22Rv1 (cell line): ENCODE results near the gene PODXL2.
"Not testable (repeated sequence)": the region's sequence is repeated elsewhere in the genome, so short reads cannot be mapped to it uniquely, and the experiment has no call there.

Experiments used
- H3K27ac ChIP-seq: fragments of 450-650 bp; 2 replicates; pipeline ENCODE4 v1.5.1; 2017
- ZFX ChIP-seq: fragments of 450-650 bp; IDR thresholded peaks from 2 replicates; pipeline ENCODE4 v1.6.1; 2017; ENCODE audit warnings: antibody characterized with exemption, borderline replicate concordance
- TF ChIP-seq, protein P1 (sequence below): fragments of 450-650 bp; IDR thresholded peaks from 2 replicates; pipeline ENCODE4 v1.5.1; 2017; ENCODE audit warnings: mild to moderate bottlenecking

Gene PODXL2

DNA sequence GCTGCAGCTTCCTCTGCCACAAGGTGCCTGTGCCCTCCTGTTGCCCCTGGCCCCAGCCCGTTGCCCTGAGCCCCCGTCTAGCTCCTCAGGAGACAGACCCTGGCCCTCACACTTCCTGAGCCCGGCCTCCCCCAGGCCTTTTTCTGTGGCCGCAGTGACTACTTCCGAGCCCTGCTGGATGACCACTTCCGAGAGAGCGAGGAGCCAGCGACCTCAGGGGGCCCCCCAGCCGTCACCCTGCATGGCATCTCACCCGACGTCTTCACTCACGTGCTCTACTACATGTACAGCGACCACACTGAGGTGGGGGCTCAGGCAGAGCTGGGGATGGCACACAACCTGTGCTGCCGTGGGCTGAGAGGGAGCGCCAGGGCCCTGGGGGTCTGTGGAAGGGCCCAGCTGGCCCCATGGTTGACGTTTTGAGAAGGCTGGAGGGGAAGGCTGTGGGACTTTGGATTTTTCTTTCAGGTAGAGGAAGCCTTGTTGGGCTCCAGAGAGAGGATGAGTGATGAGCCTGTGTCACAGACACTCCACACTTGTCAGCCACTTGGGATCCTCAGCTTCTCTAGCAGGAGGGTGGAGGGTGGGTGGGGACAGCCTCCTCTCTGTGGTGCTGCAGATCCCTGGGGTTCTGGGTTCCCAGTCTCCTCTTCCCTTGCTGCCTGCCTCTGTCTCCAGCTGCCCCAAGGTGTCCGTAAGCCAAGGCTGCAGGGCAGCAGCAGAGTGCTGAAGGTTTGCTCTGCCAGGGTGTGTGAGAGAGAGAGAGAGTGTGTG, 48.7 kb downstream of the PODXL2 start:
- TF ChIP-seq ZFX, result no peak
- TF ChIP-seq, protein P1, sequence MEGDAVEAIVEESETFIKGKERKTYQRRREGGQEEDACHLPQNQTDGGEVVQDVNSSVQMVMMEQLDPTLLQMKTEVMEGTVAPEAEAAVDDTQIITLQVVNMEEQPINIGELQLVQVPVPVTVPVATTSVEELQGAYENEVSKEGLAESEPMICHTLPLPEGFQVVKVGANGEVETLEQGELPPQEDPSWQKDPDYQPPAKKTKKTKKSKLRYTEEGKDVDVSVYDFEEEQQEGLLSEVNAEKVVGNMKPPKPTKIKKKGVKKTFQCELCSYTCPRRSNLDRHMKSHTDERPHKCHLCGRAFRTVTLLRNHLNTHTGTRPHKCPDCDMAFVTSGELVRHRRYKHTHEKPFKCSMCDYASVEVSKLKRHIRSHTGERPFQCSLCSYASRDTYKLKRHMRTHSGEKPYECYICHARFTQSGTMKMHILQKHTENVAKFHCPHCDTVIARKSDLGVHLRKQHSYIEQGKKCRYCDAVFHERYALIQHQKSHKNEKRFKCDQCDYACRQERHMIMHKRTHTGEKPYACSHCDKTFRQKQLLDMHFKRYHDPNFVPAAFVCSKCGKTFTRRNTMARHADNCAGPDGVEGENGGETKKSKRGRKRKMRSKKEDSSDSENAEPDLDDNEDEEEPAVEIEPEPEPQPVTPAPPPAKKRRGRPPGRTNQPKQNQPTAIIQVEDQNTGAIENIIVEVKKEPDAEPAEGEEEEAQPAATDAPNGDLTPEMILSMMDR, result no peak
- no peak overlapping the region for H3K27ac ChIP-seq

DNA sequence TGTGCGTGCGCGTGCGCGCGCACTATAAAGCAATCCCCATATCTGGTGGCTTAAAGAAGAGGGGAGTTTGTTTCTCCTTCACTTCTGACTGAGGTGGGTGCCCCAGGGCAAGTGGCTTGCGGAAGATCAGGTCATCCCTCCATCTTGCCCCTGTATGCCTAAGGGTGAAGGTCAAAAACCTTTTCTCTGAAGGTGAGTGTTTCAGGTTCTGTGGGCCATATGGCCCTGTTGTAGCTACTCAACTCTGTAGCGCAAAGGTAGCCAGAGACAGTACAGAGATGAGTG, 49.3 kb downstream of the PODXL2 start:
- TF ChIP-seq, protein P1, result no peak
- no peak for TF ChIP-seq ZFX
- no peak overlapping the region for H3K27ac ChIP-seq

DNA sequence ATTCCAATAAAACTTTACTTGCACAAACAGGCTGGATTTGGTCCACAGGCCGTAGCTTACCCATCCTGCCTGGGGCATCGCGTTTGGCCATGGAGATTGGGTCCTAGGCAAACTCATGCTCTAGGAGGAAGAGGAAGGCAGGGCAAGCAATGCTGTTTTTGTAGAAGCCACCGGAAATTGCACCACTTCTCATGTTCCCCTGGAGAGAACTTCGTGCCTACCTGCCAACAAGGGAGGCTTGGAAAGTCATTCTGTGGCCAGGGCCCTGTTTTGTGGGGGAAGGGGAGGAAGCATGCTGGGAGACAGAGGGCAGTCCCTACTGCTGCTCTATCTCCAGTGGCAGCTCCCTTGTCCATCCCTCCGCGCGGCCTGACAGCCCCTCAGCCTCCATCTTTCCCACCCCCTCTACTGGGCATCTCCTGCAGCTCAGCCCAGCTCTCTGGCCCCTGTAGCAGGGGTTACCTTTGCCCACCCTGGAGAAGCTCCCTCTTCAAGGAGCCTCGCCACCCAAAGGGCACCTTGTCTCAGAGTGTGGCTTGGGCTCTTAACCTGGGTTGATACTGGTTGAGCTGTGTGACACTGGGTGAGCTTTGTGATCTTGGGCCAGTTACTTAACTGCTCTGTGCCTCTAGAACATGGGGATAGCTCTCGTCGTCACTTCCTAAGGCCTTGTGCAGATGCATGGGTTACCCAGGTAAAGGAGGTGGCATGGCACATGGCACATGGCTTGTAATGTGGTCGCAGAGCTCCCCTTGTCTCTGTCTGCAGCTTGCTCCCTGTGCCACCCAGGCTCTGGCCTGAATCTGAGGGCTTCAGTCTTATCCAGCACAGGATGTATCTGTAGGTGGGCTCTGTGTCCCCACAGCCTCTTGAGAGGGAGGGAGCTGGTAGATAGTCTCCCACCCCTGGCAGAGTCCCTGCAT, 49.9 kb downstream of the PODXL2 start:
- TF ChIP-seq ZFX, result no peak
- TF ChIP-seq, protein P1, result no peak
- H3K27ac ChIP-seq, result no peak overlapping the region

GRCh38 chr3:127679534-127680145, 50.7 kb downstream of the PODXL2 start:
- TF ChIP-seq, protein P1, result peak; percentile 48
- no peak for TF ChIP-seq ZFX
- H3K27ac ChIP-seq, result no peak overlapping the region

DNA sequence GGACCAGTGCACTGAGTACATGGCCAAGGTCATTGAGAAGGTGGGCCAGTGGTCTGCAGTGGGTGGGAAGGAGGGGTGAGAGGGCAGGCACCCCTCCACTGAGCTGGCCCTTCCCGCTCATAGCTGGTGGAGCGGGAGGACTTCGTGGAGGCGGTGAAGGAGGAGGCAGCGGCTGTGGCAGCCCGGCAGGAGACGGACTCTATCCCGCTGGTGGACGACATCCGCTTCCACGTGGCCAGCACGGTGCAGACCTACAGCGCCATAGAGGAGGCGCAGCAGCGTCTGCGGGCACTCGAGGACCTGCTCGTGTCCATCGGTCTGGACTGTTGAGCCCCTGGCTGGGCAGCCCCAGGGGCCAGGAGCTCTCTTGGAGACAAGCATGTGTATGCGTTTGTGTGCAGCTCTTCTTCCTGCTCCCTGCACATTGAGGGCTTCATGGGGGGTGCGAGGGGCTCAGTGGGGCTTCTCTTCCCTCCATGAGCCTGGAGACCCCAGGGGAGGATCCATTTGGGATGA, 51.2 kb downstream of the PODXL2 start:
- H3K27ac ChIP-seq, result no peak overlapping the region
- no peak for TF ChIP-seq ZFX
- TF ChIP-seq, protein P1, result no peak

GRCh38 chr3:127680798-127681221, 51.8 kb downstream of the PODXL2 start:
- TF ChIP-seq ZFX, result no peak
- TF ChIP-seq, protein P1, result no peak
- no peak overlapping the region for H3K27ac ChIP-seq

DNA sequence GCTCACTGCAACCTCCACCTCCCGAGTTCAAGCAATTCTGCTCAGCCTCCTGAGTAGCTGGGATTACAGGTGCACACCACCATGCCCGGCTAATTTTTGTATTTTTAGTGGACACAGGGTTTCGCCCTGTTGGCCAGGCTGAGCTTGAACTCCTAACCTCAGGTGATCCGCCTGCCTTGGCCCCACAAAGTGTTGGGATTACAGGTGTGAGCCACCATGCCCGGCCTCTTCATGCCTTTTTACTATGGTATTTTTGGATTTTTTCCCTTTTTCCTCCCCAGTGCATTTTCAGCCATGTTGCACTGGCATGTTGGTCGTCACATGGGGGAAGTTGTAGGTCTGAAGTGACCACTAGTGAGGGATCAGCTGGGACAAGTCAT, 53.2 kb downstream of the PODXL2 start:
- not testable (repeated sequence) for H3K27ac ChIP-seq
